ENCODE measurements around the gene KCTD16.

DNA sequence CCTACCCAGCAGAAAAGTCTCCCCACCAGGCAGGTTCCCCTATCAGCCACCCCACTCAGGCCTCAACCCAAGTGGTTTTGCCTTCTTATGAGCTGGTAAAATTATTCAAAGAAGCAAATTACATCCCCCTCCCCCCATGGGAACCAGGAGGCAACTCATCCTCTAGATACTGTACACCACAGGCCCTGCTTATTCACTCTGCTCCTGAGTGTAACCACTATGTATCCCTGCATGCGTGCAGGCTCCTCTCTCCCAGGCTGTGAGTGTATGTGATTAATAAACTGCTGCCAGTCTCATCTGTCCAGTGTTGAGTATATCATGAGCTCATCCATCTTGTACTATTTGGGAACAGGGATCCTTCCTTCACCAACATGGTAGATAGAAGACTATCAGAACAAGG, 8.6 kb downstream of the KCTD16 start:
- TF ChIP-seq, protein P1, sequence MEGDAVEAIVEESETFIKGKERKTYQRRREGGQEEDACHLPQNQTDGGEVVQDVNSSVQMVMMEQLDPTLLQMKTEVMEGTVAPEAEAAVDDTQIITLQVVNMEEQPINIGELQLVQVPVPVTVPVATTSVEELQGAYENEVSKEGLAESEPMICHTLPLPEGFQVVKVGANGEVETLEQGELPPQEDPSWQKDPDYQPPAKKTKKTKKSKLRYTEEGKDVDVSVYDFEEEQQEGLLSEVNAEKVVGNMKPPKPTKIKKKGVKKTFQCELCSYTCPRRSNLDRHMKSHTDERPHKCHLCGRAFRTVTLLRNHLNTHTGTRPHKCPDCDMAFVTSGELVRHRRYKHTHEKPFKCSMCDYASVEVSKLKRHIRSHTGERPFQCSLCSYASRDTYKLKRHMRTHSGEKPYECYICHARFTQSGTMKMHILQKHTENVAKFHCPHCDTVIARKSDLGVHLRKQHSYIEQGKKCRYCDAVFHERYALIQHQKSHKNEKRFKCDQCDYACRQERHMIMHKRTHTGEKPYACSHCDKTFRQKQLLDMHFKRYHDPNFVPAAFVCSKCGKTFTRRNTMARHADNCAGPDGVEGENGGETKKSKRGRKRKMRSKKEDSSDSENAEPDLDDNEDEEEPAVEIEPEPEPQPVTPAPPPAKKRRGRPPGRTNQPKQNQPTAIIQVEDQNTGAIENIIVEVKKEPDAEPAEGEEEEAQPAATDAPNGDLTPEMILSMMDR (IDR thresholded peaks at IDR 0.05): no peak
- no peak for TF ChIP-seq POLR2A (IDR thresholded peaks at IDR 0.05)
